ENCODE data around the gene PCDH9. TPM values are rescaled to one million over a fixed set of nuclear protein-coding genes. Genes with fewer than 3 reads are reported as not detected.

Gene PCDH9
- total RNA-seq, 6 donors from 2014 or later: 3.1 to 19.4 (median 7.8) TPM

- Histone ChIP-seq H3K4me1 (no peaks in the 10 kb centered on the region), H3K27ac (no peak overlapping the region), H3K4me3 (no peak overlapping the region), H3K9me3 (no peaks in the 10 kb centered on the region), H3K36me3 (no peaks in the 10 kb centered on the region), H3K27me3 (no peaks in the 10 kb centered on the region)
- DNase-seq (no peak), ATAC-seq (ENCODE audit: low FRiP score in 2 of 2) (no peak)
- 88 to 91% methylated on average over 4 of the region's 4 CpGs for WGBS, 2 donors
- TF ChIP-seq CTCF (IDR thresholded peaks at IDR 0.05): no peak
- no peak for TF ChIP-seq POLR2AphosphoS5 (IDR thresholded peaks at IDR 0.05)
- TF ChIP-seq POLR2A (IDR thresholded peaks at IDR 0.05): no peak
- no peak for TF ChIP-seq EP300 (IDR thresholded peaks at IDR 0.05)
These were observed 91.2 kb downstream of the PCDH9 start for GRCh38 chr13:67138970-67139369.

- no peaks in the 10 kb centered on the region for H3K36me3 ChIP-seq
- no peaks in the 10 kb centered on the region for H3K4me1 ChIP-seq
- no peak overlapping the region for H3K4me3 ChIP-seq
- DNase-seq (no peak), ATAC-seq (ENCODE audit: low FRiP score in 2 of 2) (no peak)
- TF ChIP-seq CTCF (IDR thresholded peaks at IDR 0.05) (no peak), POLR2A (IDR thresholded peaks at IDR 0.05) (no peak), POLR2AphosphoS5 (IDR thresholded peaks at IDR 0.05) (no peak), EP300 (IDR thresholded peaks at IDR 0.05) (no peak)
- H3K27ac ChIP-seq: no peak overlapping the region
- 82 to 87% methylated on average over 6 of the region's 6 CpGs for WGBS, 2 donors
- no peaks in the 10 kb centered on the region for H3K27me3 ChIP-seq
- no peaks in the 10 kb centered on the region for H3K9me3 ChIP-seq
These were observed 92.9 kb downstream of the PCDH9 start for GRCh38 chr13:67137044-67137735.

GRCh38 chr13:67136157-67136556, 94.0 kb downstream of the PCDH9 start:
- Histone ChIP-seq H3K27me3 (no peaks in the 10 kb centered on the region), H3K4me1 (no peaks in the 10 kb centered on the region), H3K36me3 (no peaks in the 10 kb centered on the region), H3K27ac (no peak overlapping the region), H3K9me3 (no peaks in the 10 kb centered on the region), H3K4me3 (no peak overlapping the region)
- TF ChIP-seq POLR2A (IDR thresholded peaks at IDR 0.05) (no peak), CTCF (IDR thresholded peaks at IDR 0.05) (no peak), EP300 (IDR thresholded peaks at IDR 0.05) (peak in 1 of 4 donors; percentile 92), POLR2AphosphoS5 (IDR thresholded peaks at IDR 0.05) (peak in 1 of 2 donors; percentile 14)
- ATAC-seq (ENCODE audit: low FRiP score in 2 of 2) (peak; percentile 16 to 72), DNase-seq (peak in 1 of 2 donors; percentile 48)
- 53 to 70% methylated on average over 5 of the region's 5 CpGs for WGBS, 2 donors

- no peak overlapping the region for H3K4me3 ChIP-seq
- H3K27ac ChIP-seq: no peak overlapping the region
These were observed 94.8 kb downstream of the PCDH9 start for GRCh38 chr13:67135356-67135755.

More at GRCh38 chr13:67135356-67135755, 94.8 kb downstream of the PCDH9 start:
- Histone ChIP-seq H3K36me3 (no peaks in the 10 kb centered on the region), H3K9me3 (no peaks in the 10 kb centered on the region), H3K4me1 (no peaks in the 10 kb centered on the region), H3K27me3 (no peaks in the 10 kb centered on the region)
- DNase-seq: no peak
- no peak for ATAC-seq (ENCODE audit: low FRiP score in 2 of 2)
- WGBS, 2 donors: 72 to 76% methylated on average over 4 of the region's 4 CpGs
- TF ChIP-seq EP300 (IDR thresholded peaks at IDR 0.05) (no peak), POLR2A (IDR thresholded peaks at IDR 0.05) (no peak), POLR2AphosphoS5 (IDR thresholded peaks at IDR 0.05) (no peak), CTCF (IDR thresholded peaks at IDR 0.05) (no peak)

All from upper lobe of left lung (tissue), 6 donors.